HG03175 (cell line): ENCODE data around the gene NRARP.

Experiments
- ATAC-seq: cut with Tn5 transposase; IDR thresholded peaks from one replicate; pipeline ENCODE4 v1.9.1; 2021; ENCODE audit warnings: mild to moderate bottlenecking, moderate library complexity; ENCODE audit not compliant: unreplicated experiment

NRARP gene

DNA sequence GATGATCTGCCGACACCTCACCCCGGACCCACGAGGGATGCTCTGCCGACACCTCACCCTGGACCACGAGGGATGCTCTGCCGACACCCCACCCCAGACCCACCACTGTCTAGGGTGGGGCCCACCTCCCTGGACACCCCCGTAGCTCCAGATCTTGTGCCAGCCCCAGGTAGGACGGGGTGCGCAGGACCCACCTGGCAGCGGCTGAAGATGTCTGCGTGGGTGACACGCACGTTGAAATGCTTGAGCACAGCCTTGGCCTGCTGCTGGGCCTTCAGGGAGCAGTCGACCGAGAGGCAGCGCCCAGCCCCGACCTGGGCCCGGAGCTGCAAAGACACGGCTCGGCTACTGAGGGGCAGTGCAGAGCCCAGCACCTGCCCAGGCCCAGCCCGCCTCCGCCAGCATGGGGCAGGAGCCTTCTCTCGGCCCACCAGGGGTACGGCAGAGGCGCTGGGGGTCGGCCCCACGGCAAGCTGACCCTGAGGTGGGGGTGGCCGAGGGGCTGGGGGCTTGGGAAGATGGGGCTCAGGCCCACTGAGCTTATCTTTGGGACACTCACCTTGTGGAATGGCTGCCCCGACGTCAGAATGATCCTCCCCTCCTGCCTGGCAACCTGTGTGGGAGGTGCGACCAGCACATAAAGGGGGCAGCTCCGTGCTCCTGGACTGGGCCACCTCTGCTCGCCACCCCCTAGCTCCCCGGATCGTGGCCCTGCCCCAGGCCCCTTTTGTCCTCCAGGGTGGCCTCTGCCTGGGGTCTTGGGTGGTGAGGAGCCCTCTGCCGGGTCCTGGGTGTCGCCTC is 21.7 kb upstream of the NRARP start:
- no peak for ATAC-seq

GRCh38 chr9:137321726-137322361 is 19.8 kb upstream of the NRARP start:
- no peak for ATAC-seq

- ATAC-seq: no peak
Measured at GRCh38 chr9:137320555-137321384, 18.7 kb upstream of the NRARP start.

- ATAC-seq: no peak
Measured at GRCh38 chr9:137319739-137320551, 17.9 kb upstream of the NRARP start.

GRCh38 chr9:137319011-137319738 is 17.1 kb upstream of the NRARP start:
- ATAC-seq: no peak

- no peak for ATAC-seq
Measured at GRCh38 chr9:137318602-137319001, 16.5 kb upstream of the NRARP start.

- no peak for ATAC-seq
Measured at GRCh38 chr9:137317718-137318511, 15.8 kb upstream of the NRARP start.

GRCh38 chr9:137317021-137317717 is 15.1 kb upstream of the NRARP start:
- ATAC-seq: no peak

- no peak for ATAC-seq
Measured at GRCh38 chr9:137316012-137316981, 14.2 kb upstream of the NRARP start.

- ATAC-seq: no peak
Measured at GRCh38 chr9:137315581-137316011, 13.5 kb upstream of the NRARP start.

- no peak for ATAC-seq
Measured at GRCh38 chr9:137314561-137315560, 12.8 kb upstream of the NRARP start.

DNA sequence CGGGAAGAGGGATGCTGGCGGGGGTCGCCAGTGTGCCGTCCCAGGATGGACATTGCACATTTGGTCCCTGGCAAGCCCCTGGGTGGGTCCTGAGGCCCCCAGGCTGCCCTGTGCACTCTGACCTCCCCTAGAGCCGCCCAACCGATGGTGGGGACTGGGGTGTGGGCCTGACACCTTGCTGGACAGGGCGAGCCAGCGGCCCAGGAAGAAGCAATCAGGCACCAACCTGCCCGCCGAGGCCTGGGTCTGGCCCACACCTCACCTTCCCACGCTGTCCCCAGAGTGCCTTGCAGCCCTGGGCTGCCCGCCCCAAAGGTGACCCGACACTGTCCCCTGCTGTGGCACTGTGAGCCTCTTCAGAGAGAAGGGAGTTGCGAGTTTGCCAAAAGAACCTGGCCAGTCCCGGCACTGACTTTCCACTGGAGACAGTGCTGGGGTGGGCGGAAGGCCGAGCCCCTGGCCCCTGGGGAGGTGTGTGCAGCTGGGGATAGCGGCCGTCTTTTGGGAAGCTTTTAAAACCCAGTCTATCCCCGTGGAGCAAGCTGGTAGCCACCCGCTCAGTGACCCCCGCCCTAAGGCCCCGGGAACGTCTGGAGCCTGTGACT is 12.0 kb upstream of the NRARP start:
- ATAC-seq: no peak

DNA sequence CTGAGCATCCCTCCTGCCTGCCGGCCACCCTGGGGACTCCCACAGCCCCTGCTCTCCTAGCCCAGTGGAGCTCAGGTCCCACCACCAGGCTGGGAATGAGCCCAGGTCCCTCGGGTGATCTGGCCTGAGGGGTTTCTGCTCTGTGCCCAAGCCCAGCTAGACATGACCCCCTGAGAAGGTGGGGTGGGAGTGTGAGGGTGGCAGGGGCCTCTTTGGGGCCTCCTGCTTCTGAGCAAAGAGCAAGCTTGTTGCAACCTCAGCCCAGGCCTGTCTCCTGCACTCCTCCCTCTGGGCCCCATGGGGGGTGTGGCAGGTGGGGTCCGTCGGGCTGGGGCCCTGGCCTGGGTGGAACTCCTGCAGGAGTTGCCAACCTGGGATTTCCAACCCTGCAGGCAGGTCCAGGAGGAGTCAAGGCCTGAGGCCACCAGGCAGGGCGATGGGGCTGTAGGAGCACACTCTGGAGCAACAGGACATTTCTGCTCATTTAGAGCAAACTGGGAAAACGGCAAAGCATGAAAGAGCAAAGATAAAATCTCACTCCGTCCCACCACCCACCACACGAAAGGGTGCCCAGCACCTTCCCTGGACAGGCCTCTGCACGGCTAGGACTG is 11.4 kb upstream of the NRARP start:
- no peak for ATAC-seq

GRCh38 chr9:137312852-137313325 is 10.8 kb upstream of the NRARP start:
- no peak for ATAC-seq
